C4-2B (cell line): ENCODE measurements around the gene UGT1A6.
"Not testable (repeated sequence)": the region's sequence is repeated elsewhere in the genome, so short reads cannot be mapped to it uniquely, and the experiment has no call there.

ENCODE experiments used
- H3K27ac ChIP-seq: fragments of 450-650 bp; 2 replicates; pipeline ENCODE4 v1.5.1; 2017
- CTCF ChIP-seq: fragments of 450-650 bp; conservative IDR thresholded peaks from 2 replicates; pipeline ENCODE4 v1.5.1; 2017; ENCODE audit warnings: mild to moderate bottlenecking
- ZFX ChIP-seq: fragments of 450-650 bp; IDR thresholded peaks from 2 replicates; pipeline ENCODE4 v1.6.1; 2017

The UGT1A6 gene

GRCh38 chr2:233747283-233747544 lies 54.5 kb downstream of the UGT1A6 start:
- TF ChIP-seq ZFX (no peak), CTCF (no peak)
- no peak overlapping the region for H3K27ac ChIP-seq

GRCh38 chr2:233750689-233751088 lies 58.0 kb downstream of the UGT1A6 start:
- H3K27ac ChIP-seq, result not testable (repeated sequence)

- not testable (repeated sequence) for H3K27ac ChIP-seq
These were observed 58.7 kb downstream of the UGT1A6 start for GRCh38 chr2:233751212-233752009.

- no peak overlapping the region for H3K27ac ChIP-seq
- no peak for TF ChIP-seq ZFX
- no peak for TF ChIP-seq CTCF
These were observed 62.4 kb downstream of the UGT1A6 start for GRCh38 chr2:233754872-233755611.

GRCh38 chr2:233756429-233757081 lies 63.9 kb downstream of the UGT1A6 start:
- H3K27ac ChIP-seq, result no peak overlapping the region
- TF ChIP-seq ZFX (no peak), CTCF (no peak)

- TF ChIP-seq ZFX, result no peak
These were observed 65.5 kb downstream of the UGT1A6 start for GRCh38 chr2:233758141-233758540.

GRCh38 chr2:233758849-233759248 lies 66.2 kb downstream of the UGT1A6 start:
- TF ChIP-seq CTCF (no peak), ZFX (no peak)
- no peak overlapping the region for H3K27ac ChIP-seq

More at GRCh38 chr2:233758141-233758540, 65.5 kb downstream of the UGT1A6 start:
- H3K27ac ChIP-seq, result no peak overlapping the region

- no peak within 1 kb of the TSS for H3K27ac ChIP-seq
- TF ChIP-seq CTCF (no peak), ZFX (no peak)
These were observed 67.4 kb downstream of the UGT1A6 start, which contains the start of gene UGT1A1 for GRCh38 chr2:233760043-233760442. TSS of gene UGT1A1 (plus strand) at chr2:233760270. CDS start at chr2:233760288, 18 bp downstream.
